22Rv1 (cell line): ENCODE measurements around the gene PLEKHA4.
A peak's percentile ranks its signal among the peaks of the same experiment; 100 is the strongest.
"Not testable (repeated sequence)": the region's sequence is repeated elsewhere in the genome, so short reads cannot be mapped to it uniquely, and the experiment has no call there.

Experiments
- H3K27ac ChIP-seq: fragments of 450-650 bp; 2 replicates; pipeline ENCODE4 v1.5.1; 2017
- CTCF ChIP-seq: fragments of 450-650 bp; IDR thresholded peaks from 2 replicates; pipeline ENCODE4 v1.5.1; 2017; ENCODE audit warnings: mild to moderate bottlenecking
- ZFX ChIP-seq: fragments of 450-650 bp; IDR thresholded peaks from 2 replicates; pipeline ENCODE4 v1.6.1; 2017; ENCODE audit warnings: antibody characterized with exemption, borderline replicate concordance

The PLEKHA4 gene

GRCh38 chr19:48797103-48797502, 71.3 kb downstream of the PLEKHA4 start:
- H3K27ac ChIP-seq = no peak overlapping the region
- no peak for TF ChIP-seq CTCF
- TF ChIP-seq ZFX = no peak

GRCh38 chr19:48796298-48797083, 71.9 kb downstream of the PLEKHA4 start:
- no peak for TF ChIP-seq CTCF
- TF ChIP-seq ZFX = no peak
- peak overlapping the region; percentile 56 for H3K27ac ChIP-seq

GRCh38 chr19:48795685-48796070, 72.7 kb downstream of the PLEKHA4 start:
- TF ChIP-seq CTCF = no peak
- peak overlapping the region; percentile 56 for H3K27ac ChIP-seq

GRCh38 chr19:48795055-48795684, 73.2 kb downstream of the PLEKHA4 start:
- TF ChIP-seq ZFX (no peak), CTCF (peak; percentile 97)
- H3K27ac ChIP-seq = peak overlapping the region; percentile 56

- TF ChIP-seq ZFX (no peak), CTCF (no peak)
Measured at GRCh38 chr19:48794291-48794690, 74.1 kb downstream of the PLEKHA4 start.

GRCh38 chr19:48793271-48793670, 75.1 kb downstream of the PLEKHA4 start:
- H3K27ac ChIP-seq = no peak overlapping the region
- TF ChIP-seq CTCF = no peak
- no peak for TF ChIP-seq ZFX

More at GRCh38 chr19:48794291-48794690, 74.1 kb downstream of the PLEKHA4 start:
- 0 out of 2 replicates have a peak overlapping the region, but pooled peaks have one; percentile 56 for H3K27ac ChIP-seq

- H3K27ac ChIP-seq = not testable (repeated sequence)
Measured at GRCh38 chr19:48787331-48787730, 81.1 kb downstream of the PLEKHA4 start.
